ENCODE results near the gene CLRN3.

Gene CLRN3

DNA sequence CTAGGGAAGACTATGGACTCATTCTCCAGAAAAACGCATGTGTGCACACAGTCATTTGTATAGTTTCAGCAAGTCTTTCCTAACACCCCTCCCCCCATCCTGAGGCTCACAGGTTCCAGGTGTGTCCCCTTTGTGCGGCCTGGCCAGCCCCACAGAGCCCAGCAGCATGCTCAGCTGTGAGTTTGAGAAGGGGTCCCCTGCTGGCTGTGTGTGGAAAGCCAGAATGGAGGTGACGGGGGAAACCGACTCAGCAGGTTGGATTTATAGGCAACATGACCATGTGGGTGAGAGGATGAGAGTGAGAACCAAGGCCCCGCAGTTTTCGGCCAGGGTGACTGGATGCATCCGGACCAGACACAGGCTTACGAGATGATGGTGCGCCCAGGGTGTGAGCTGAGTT lies 24.1 kb upstream of the CLRN3 start:
- WGBS (ENCODE audit: extremely low coverage, insufficient coverage, low lambda C conversion rate) = no CpG with 5 or more reads among the region's 9 CpGs
- H2BK15ac ChIP-seq (replicated peaks; ENCODE audit: low read depth) = no peak overlapping the region
- H3K4me1 ChIP-seq (ENCODE audit: control insufficient read depth, low read depth, low read length) = no peaks in the 10 kb centered on the region
- no peak overlapping the region for H3K9ac ChIP-seq (ENCODE audit: low read length)
- no peaks in the 10 kb centered on the region for H3K79me2 ChIP-seq (ENCODE audit: control insufficient read depth, insufficient read depth, low read length)
- H4K5ac ChIP-seq (ENCODE audit: low read length) = no peak overlapping the region
- no peak overlapping the region for H4K8ac ChIP-seq (ENCODE audit: low read depth, low read length)
- H3K4me3 ChIP-seq (ENCODE audit: low read length) = no peak overlapping the region
- H3K27me3 ChIP-seq (ENCODE audit: insufficient read depth, low read length, poor library complexity) = no peaks in the 10 kb centered on the region
- no peak overlapping the region for H3K27ac ChIP-seq (ENCODE audit: low read depth, low read length)
- no peak overlapping the region for H2BK120ac ChIP-seq (ENCODE audit: low read depth, low read length)
- H3K23ac ChIP-seq (ENCODE audit: low read length) = no peak overlapping the region
- H3K18ac ChIP-seq (ENCODE audit: low read length) = no peak overlapping the region
- no peaks in the 10 kb centered on the region for H3K79me1 ChIP-seq (ENCODE audit: low read length)
- H2AK5ac ChIP-seq (ENCODE audit: low read length) = no peak overlapping the region
- no peak for DNase-seq
- H3K56ac ChIP-seq (ENCODE audit: low read length) = no peak overlapping the region
- no peaks in the 10 kb centered on the region for H3K36me3 ChIP-seq (ENCODE audit: control insufficient read depth, insufficient read depth, low read length)
- no peak overlapping the region for H2BK5ac ChIP-seq (ENCODE audit: low read length)
- H3K4ac ChIP-seq (ENCODE audit: low read depth, low read length) = no peak overlapping the region
- no peak overlapping the region for H3K4me2 ChIP-seq (ENCODE audit: low read length)

DNA sequence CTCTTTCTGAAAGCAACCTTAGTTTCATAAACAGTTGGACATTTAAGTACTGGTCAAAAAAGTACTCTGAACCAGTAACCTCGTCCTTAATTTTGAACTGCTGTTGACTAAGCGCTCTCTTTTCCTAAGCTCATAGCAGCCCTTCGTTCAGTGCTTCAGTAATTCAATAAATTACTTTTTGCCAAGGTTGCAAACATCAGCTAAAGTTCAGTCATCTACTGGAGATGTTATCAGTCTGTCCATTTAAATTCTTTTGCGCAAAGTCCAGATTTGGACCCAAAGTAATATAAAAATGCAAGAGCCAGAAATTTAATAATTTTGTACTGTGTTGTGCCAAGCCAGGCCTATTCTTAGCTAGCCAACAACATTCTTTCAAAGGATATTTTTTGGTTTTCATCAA lies 22.6 kb upstream of the CLRN3 start:
- H2BK15ac ChIP-seq (replicated peaks; ENCODE audit: low read depth) = no peak overlapping the region
- no peaks in the 10 kb centered on the region for H3K36me3 ChIP-seq (ENCODE audit: control insufficient read depth, insufficient read depth, low read length)
- no peak overlapping the region for H3K23ac ChIP-seq (ENCODE audit: low read length)
- H3K27ac ChIP-seq (ENCODE audit: low read depth, low read length) = no peak overlapping the region
- H3K79me1 ChIP-seq (ENCODE audit: low read length) = no peaks in the 10 kb centered on the region
- no peak overlapping the region for H2AK5ac ChIP-seq (ENCODE audit: low read length)
- H3K4me1 ChIP-seq (ENCODE audit: control insufficient read depth, low read depth, low read length) = no peaks in the 10 kb centered on the region
- no peak overlapping the region for H3K9ac ChIP-seq (ENCODE audit: low read length)
- no peak overlapping the region for H3K4me3 ChIP-seq (ENCODE audit: low read length)
- no peak overlapping the region for H4K8ac ChIP-seq (ENCODE audit: low read depth, low read length)
- no peak overlapping the region for H2BK5ac ChIP-seq (ENCODE audit: low read length)
- H3K4ac ChIP-seq (ENCODE audit: low read depth, low read length) = no peak overlapping the region
- H3K4me2 ChIP-seq (ENCODE audit: low read length) = no peak overlapping the region
- no peaks in the 10 kb centered on the region for H3K27me3 ChIP-seq (ENCODE audit: insufficient read depth, low read length, poor library complexity)
- no peak for DNase-seq
- H3K18ac ChIP-seq (ENCODE audit: low read length) = no peak overlapping the region
- no peak overlapping the region for H2BK120ac ChIP-seq (ENCODE audit: low read depth, low read length)
- no peak overlapping the region for H3K56ac ChIP-seq (ENCODE audit: low read length)
- WGBS (ENCODE audit: extremely low coverage, insufficient coverage, low lambda C conversion rate) = no CpG with 5 or more reads among the region's 4 CpGs
- no peak overlapping the region for H4K5ac ChIP-seq (ENCODE audit: low read length)
- no peaks in the 10 kb centered on the region for H3K79me2 ChIP-seq (ENCODE audit: control insufficient read depth, insufficient read depth, low read length)

DNA sequence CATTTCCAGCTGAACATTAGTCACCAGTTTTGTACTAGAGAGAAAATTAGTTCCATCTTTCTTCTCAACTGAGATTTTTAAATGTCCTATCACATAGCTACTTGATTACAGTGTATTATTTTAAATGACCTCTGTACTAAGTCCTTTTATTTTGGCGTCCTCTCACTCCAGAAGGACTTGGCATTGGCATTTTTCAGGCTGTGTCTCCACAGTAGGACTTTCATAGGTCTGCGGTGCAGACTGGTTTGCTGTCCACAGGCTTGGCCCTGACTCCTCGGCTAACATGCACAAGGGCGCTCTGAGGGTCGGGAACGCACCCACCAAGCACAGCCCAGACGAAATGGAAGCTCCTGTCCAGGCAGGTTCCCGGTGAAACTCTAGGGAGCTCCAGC lies 20.6 kb upstream of the CLRN3 start:
- Histone ChIP-seq H3K27ac (ENCODE audit: low read depth, low read length) (no peak overlapping the region), H2BK15ac (replicated peaks; ENCODE audit: low read depth) (no peak overlapping the region)
- no peak for DNase-seq

DNA sequence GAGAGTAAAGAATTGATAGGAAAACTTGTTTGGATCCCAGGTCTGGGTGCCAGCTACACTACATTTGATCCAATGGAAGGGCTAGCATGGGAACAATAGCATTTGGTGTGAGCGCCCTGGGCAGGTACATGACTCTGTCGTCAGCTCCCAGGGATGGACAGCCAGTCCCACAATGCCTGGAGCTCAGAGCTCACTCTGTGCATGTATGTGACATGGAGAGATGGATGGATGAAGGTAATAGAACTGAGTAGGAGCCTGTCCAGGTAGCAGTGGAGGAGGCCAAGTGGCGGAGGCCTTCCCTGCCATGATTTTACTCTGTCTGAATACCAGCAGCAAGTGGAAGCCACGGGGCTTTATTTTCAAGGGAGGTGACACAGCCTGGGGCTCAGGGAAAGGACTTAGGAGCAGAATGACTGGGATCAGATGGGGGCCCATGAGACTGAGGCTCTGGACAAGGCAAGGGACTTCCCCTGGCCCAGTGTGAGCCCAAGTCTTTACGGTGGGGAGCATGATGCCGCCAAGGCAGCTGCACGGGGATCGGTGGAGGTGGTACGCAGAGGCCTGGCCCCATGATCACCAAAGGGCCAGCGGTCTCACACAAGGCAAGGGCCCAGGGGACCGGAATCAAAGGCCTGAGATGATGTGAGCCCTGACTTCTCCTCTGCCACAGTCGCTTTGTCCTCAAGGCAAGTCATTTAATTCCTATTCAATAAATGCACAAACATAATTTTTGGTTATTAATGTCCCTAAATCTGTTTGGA lies 20.0 kb upstream of the CLRN3 start:
- WGBS (ENCODE audit: extremely low coverage, insufficient coverage, low lambda C conversion rate) = no CpG with 5 or more reads among the region's 12 CpGs
- no peak for DNase-seq
- H2BK5ac ChIP-seq (ENCODE audit: low read length) = no peak overlapping the region
- no peak overlapping the region for H3K27ac ChIP-seq (ENCODE audit: low read depth, low read length)
- no peak overlapping the region for H3K23ac ChIP-seq (ENCODE audit: low read length)
- H2AK5ac ChIP-seq (ENCODE audit: low read length) = no peak overlapping the region
- no peak overlapping the region for H4K8ac ChIP-seq (ENCODE audit: low read depth, low read length)
- H3K4me1 ChIP-seq (ENCODE audit: control insufficient read depth, low read depth, low read length) = no peaks in the 10 kb centered on the region
- H3K27me3 ChIP-seq (ENCODE audit: insufficient read depth, low read length, poor library complexity) = peaks cover 2% of the 10 kb centered on the region
- H3K4me2 ChIP-seq (ENCODE audit: low read length) = no peak overlapping the region
- H4K5ac ChIP-seq (ENCODE audit: low read length) = no peak overlapping the region
- no peak overlapping the region for H3K9ac ChIP-seq (ENCODE audit: low read length)
- no peak overlapping the region for H3K4ac ChIP-seq (ENCODE audit: low read depth, low read length)
- no peak overlapping the region for H3K18ac ChIP-seq (ENCODE audit: low read length)
- H2BK120ac ChIP-seq (ENCODE audit: low read depth, low read length) = no peak overlapping the region
- no peak overlapping the region for H3K56ac ChIP-seq (ENCODE audit: low read length)
- no peaks in the 10 kb centered on the region for H3K36me3 ChIP-seq (ENCODE audit: control insufficient read depth, insufficient read depth, low read length)
- no peaks in the 10 kb centered on the region for H3K79me2 ChIP-seq (ENCODE audit: control insufficient read depth, insufficient read depth, low read length)
- H2BK15ac ChIP-seq (replicated peaks; ENCODE audit: low read depth) = no peak overlapping the region
- H3K79me1 ChIP-seq (ENCODE audit: low read length) = no peaks in the 10 kb centered on the region
- no peak overlapping the region for H3K4me3 ChIP-seq (ENCODE audit: low read length)

More for the DNA sequence above, 20.6 kb upstream of the CLRN3 start:
- no peak overlapping the region for H3K9ac ChIP-seq (ENCODE audit: low read length)
- no peaks in the 10 kb centered on the region for H3K36me3 ChIP-seq (ENCODE audit: control insufficient read depth, insufficient read depth, low read length)
- no peak overlapping the region for H3K4me3 ChIP-seq (ENCODE audit: low read length)
- no peak overlapping the region for H2BK5ac ChIP-seq (ENCODE audit: low read length)
- H4K8ac ChIP-seq (ENCODE audit: low read depth, low read length) = no peak overlapping the region
- no peak overlapping the region for H3K18ac ChIP-seq (ENCODE audit: low read length)
- no peaks in the 10 kb centered on the region for H3K4me1 ChIP-seq (ENCODE audit: control insufficient read depth, low read depth, low read length)
- H2AK5ac ChIP-seq (ENCODE audit: low read length) = no peak overlapping the region
- no peak overlapping the region for H2BK120ac ChIP-seq (ENCODE audit: low read depth, low read length)
- H3K79me2 ChIP-seq (ENCODE audit: control insufficient read depth, insufficient read depth, low read length) = no peaks in the 10 kb centered on the region
- no peaks in the 10 kb centered on the region for H3K79me1 ChIP-seq (ENCODE audit: low read length)
- H3K56ac ChIP-seq (ENCODE audit: low read length) = no peak overlapping the region
- no peak overlapping the region for H4K5ac ChIP-seq (ENCODE audit: low read length)
- H3K23ac ChIP-seq (ENCODE audit: low read length) = no peak overlapping the region
- no peaks in the 10 kb centered on the region for H3K27me3 ChIP-seq (ENCODE audit: insufficient read depth, low read length, poor library complexity)
- no CpG with 5 or more reads among the region's 8 CpGs for WGBS (ENCODE audit: extremely low coverage, insufficient coverage, low lambda C conversion rate)
- H3K4ac ChIP-seq (ENCODE audit: low read depth, low read length) = no peak overlapping the region
- H3K4me2 ChIP-seq (ENCODE audit: low read length) = no peak overlapping the region

DNA sequence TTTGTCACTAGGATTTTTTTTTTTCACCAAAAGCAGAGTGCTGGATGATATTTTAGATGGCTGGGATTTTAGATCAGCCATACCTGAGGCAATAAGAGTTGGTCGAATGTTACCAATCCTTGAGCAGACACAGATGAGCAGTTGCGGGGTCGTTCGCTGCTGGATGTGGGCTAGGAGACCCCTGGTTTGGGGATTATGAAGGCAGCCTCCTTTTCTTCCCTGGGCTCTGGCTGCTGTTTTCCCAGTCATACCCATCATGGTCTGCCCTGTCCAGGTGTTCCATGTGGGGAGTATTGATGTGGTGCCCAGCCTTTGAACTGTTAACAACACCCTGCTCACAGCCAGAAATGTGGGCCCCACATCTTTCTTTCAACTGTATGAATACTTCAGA lies 19.1 kb upstream of the CLRN3 start:
- Histone ChIP-seq H2BK15ac (replicated peaks; ENCODE audit: low read depth) (no peak overlapping the region), H3K23ac (ENCODE audit: low read length) (no peak overlapping the region), H2BK5ac (ENCODE audit: low read length) (no peak overlapping the region), H3K27me3 (ENCODE audit: insufficient read depth, low read length, poor library complexity) (peaks cover 9% of the 10 kb centered on the region), H3K4me3 (ENCODE audit: low read length) (no peak overlapping the region), H3K18ac (ENCODE audit: low read length) (no peak overlapping the region), H3K4me2 (ENCODE audit: low read length) (no peak overlapping the region), H3K79me1 (ENCODE audit: low read length) (no peaks in the 10 kb centered on the region), H3K4ac (ENCODE audit: low read depth, low read length) (no peak overlapping the region), H3K27ac (ENCODE audit: low read depth, low read length) (no peak overlapping the region), H2BK120ac (ENCODE audit: low read depth, low read length) (no peak overlapping the region), H3K56ac (ENCODE audit: low read length) (no peak overlapping the region), H4K5ac (ENCODE audit: low read length) (no peak overlapping the region), H2AK5ac (ENCODE audit: low read length) (no peak overlapping the region), H3K9ac (ENCODE audit: low read length) (no peak overlapping the region), H4K8ac (ENCODE audit: low read depth, low read length) (no peak overlapping the region), H3K79me2 (ENCODE audit: control insufficient read depth, insufficient read depth, low read length) (no peaks in the 10 kb centered on the region), H3K4me1 (ENCODE audit: control insufficient read depth, low read depth, low read length) (no peaks in the 10 kb centered on the region), H3K36me3 (ENCODE audit: control insufficient read depth, insufficient read depth, low read length) (no peaks in the 10 kb centered on the region)
- DNase-seq = no peak
- no CpG with 5 or more reads among the region's 4 CpGs for WGBS (ENCODE audit: extremely low coverage, insufficient coverage, low lambda C conversion rate)

Data from mesendoderm (in vitro differentiated cells).